SK-MEL-5 (cell line): ENCODE measurements around the gene SNAPC3. TPM values are rescaled to one million over a fixed set of nuclear protein-coding genes. Genes with fewer than 3 reads are reported as not detected.

Experiments used
- small RNA-seq, 2 experiments: library from RNA; depleted of rRNA; stranded (forward); fragments of <200 nt; gene quantifications; one replicate each; pipeline ENCODE3, GENCODE V24; 2014
- total RNA-seq: library from RNA; depleted of rRNA; stranded (reverse); fragments of >200 nt; shearing (Covaris generic); gene quantifications from 2 replicates; pipeline ENCODE4 v1.2.3, GENCODE V29; 2014; rRNA removed

SNAPC3 gene
- total RNA-seq, 1 experiment from 2014 or later, result 33.4 TPM

Small RNA genes within 50 kb of the gene (small RNA-seq; reads per million reads assigned to genes)
- gene RNU6-319P, result 0 reads per million in 2 experiments

Other genes with a start within 250 kb of the SNAPC3 start
- 6.1 and 8.0 TPM in 2 replicates for gene TTC39B, start 115.7 kb upstream of the SNAPC3 start, total RNA-seq
- gene PSIP1, start 88.1 kb downstream of the SNAPC3 start, total RNA-seq, result 38.8 and 41.2 TPM in 2 replicates
- gene CCDC171, start 130.2 kb downstream of the SNAPC3 start, total RNA-seq, result 71.0 and 72.9 TPM in 2 replicates